IMR-90 (cell line): Measurements from ENCODE around the gene KCNH4. TPM values are rescaled to one million over a fixed set of nuclear protein-coding genes. Genes with fewer than 3 reads are reported as not detected.

ENCODE experiments used
- ATAC-seq: fragments of 200-7000 bp; cut with Tn5 transposase; 2 replicates; pipeline ENCODE4 v1.9.1; 2020; ENCODE audit warnings: low read depth, mild to moderate bottlenecking, moderate library complexity
- BruUV-seq: library from RNA; stranded (reverse); fragments of 400-500 nt; replicated peaks from 2 replicates; lab custom pipeline; 2021; lab: Mats Ljungman, UMichigan
- CTCF ChIA-PET: fragments of 300-600 bp; formaldehyde crosslinking; extraction: SDS; loops from one replicate; lab custom pipeline; 2021; ENCODE audit warnings: antibody characterized with exemption; lab: Yijun Ruan, JAX
- POLR2A ChIA-PET: fragments of 300-600 bp; sonication (Branson Sonifier 250); formaldehyde crosslinking; loops from one replicate; lab custom pipeline; 2022; ENCODE audit warnings: antibody characterized with exemption; ENCODE audit not compliant: unreplicated experiment; lab: Charles Lee
- DNase-seq: peaks from one replicate; pipeline ENCODE4 v3.0.0; 2013
- H2AFZ ChIP-seq: replicated peaks from 2 replicates; pipeline ENCODE3; 2013; ENCODE audit warnings: low read length, mild to moderate bottlenecking; ENCODE audit not compliant: poor library complexity
- H2AK5ac ChIP-seq: 2 replicates; pipeline ENCODE4 v1.6.1; 2013; ENCODE audit warnings: low read depth, low read length, inconsistent platforms
- H2AK9ac ChIP-seq: replicated peaks from 2 replicates; pipeline ENCODE3; 2013; ENCODE audit warnings: mild to moderate bottlenecking, low read depth, low read length, moderate library complexity; ENCODE audit not compliant: poor library complexity
- H2BK120ac ChIP-seq: 2 replicates; pipeline ENCODE4 v1.6.1; 2013; ENCODE audit warnings: low read depth, low read length, inconsistent platforms
- H2BK15ac ChIP-seq: 3 replicates; pipeline ENCODE4 v1.6.1; 2013; ENCODE audit warnings: low read depth, low read length, inconsistent platforms
- H2BK20ac ChIP-seq: 2 replicates; pipeline ENCODE4 v1.6.1; 2013; ENCODE audit warnings: low read depth, mild to moderate bottlenecking, inconsistent platforms, low read length, moderate library complexity
- H2BK5ac ChIP-seq: 2 replicates; pipeline ENCODE4 v1.6.1; 2013; ENCODE audit warnings: mild to moderate bottlenecking, low read depth, low read length, inconsistent platforms; ENCODE audit not compliant: poor library complexity, severe bottlenecking
- H3K14ac ChIP-seq: replicated peaks from 2 replicates; pipeline ENCODE4 v1.6.1; 2013; ENCODE audit warnings: low read depth, low read length, inconsistent platforms
- H3K18ac ChIP-seq: 2 replicates; pipeline ENCODE4 v1.6.1; 2013; ENCODE audit warnings: low read depth, low read length, control low read depth
- H3K23ac ChIP-seq: 2 replicates; pipeline ENCODE4 v1.6.1; 2013; ENCODE audit warnings: low read depth, low read length, inconsistent platforms
- H3K27ac ChIP-seq: 2 replicates; pipeline ENCODE4 v1.5.1; 2013; ENCODE audit warnings: mild to moderate bottlenecking, control low read depth, low read length; ENCODE audit not compliant: insufficient read depth
- H3K27me3 ChIP-seq: 2 replicates; pipeline ENCODE4 v1.6.1; 2013; ENCODE audit warnings: low read length; ENCODE audit not compliant: control insufficient read depth, insufficient read depth
- H3K36me3 ChIP-seq: 2 replicates; pipeline ENCODE4 v1.6.1; 2013; ENCODE audit warnings: low read length, mixed read lengths; ENCODE audit not compliant: control insufficient read depth, insufficient read depth
- H3K4ac ChIP-seq: 2 replicates; pipeline ENCODE4 v1.6.1; 2013; ENCODE audit warnings: low read depth, low read length, inconsistent platforms
- H3K4me1 ChIP-seq: 2 replicates; pipeline ENCODE4 v1.6.1; 2013; ENCODE audit warnings: low read length, mixed read lengths; ENCODE audit not compliant: control insufficient read depth, insufficient read depth
- H3K4me2 ChIP-seq: 2 replicates; pipeline ENCODE4 v1.6.1; 2013; ENCODE audit warnings: low read depth, mild to moderate bottlenecking, control low read depth, low read length, moderate library complexity
- H3K4me3 ChIP-seq: 2 replicates; pipeline ENCODE4 v1.5.1; 2013; ENCODE audit warnings: low read depth, mild to moderate bottlenecking, control low read depth, low read length, moderate library complexity; ENCODE audit not compliant: insufficient read depth
- H3K56ac ChIP-seq: 2 replicates; pipeline ENCODE4 v1.6.1; 2013; ENCODE audit warnings: low read length, inconsistent platforms; ENCODE audit not compliant: insufficient read depth; ENCODE audit errors: extremely low read depth
- H3K79me1 ChIP-seq, 2 experiments: 2 replicates each; pipeline ENCODE4 v1.6.1; 2013; ENCODE audit warnings: low read length in 2 of 2, inconsistent platforms in 1 of 2, low read depth in 1 of 2
- H3K9ac ChIP-seq: 2 replicates; pipeline ENCODE4 v1.6.1; 2013; ENCODE audit warnings: low read depth, low read length, control low read depth
- H3K9me1 ChIP-seq: 2 replicates; pipeline ENCODE4 v1.6.1; 2013; ENCODE audit warnings: low read length, inconsistent platforms; ENCODE audit not compliant: insufficient read depth
- H3K9me3 ChIP-seq: 2 replicates; pipeline ENCODE4 v1.6.1; 2013; ENCODE audit warnings: low read length; ENCODE audit not compliant: control insufficient read depth, insufficient read depth
- H4K20me1 ChIP-seq: 2 replicates; pipeline ENCODE4 v1.6.1; 2013; ENCODE audit warnings: low read length, inconsistent platforms; ENCODE audit not compliant: insufficient read depth
- H4K5ac ChIP-seq: 2 replicates; pipeline ENCODE4 v1.6.1; 2013; ENCODE audit warnings: mild to moderate bottlenecking, low read depth, low read length, control low read depth
- H4K8ac ChIP-seq, 2 experiments: 2 replicates each; pipeline ENCODE4 v1.6.1; 2013; ENCODE audit warnings: low read depth in 2 of 2, low read length in 2 of 2, control low read depth in 1 of 2, inconsistent platforms in 1 of 2
- H4K91ac ChIP-seq: 2 replicates; pipeline ENCODE4 v1.6.1; 2013; ENCODE audit warnings: low read depth, low read length, inconsistent platforms; ENCODE audit not compliant: insufficient read depth
- BHLHE40 ChIP-seq: fragments of 150-350 bp; IDR thresholded peaks from 2 replicates; pipeline ENCODE4 v1.6.1; 2016; ENCODE audit warnings: mild to moderate bottlenecking, low read depth, low read length
- FOS ChIP-seq: fragments of 150-350 bp; IDR thresholded peaks from 2 replicates; pipeline ENCODE4 v1.6.1; 2016; ENCODE audit warnings: low read depth, low read length
- MAFK ChIP-seq: IDR thresholded peaks from 2 replicates; pipeline ENCODE4 v1.6.1; 2012; ENCODE audit warnings: low read depth, low read length, improper control_type of control experiment
- WGBS, 2 experiments: methylation state at CpG; one replicate each; pipeline versions ENCODE4 v1.1.5 to v1.1.7; 2013; ENCODE audit warnings: missing lambda C conversion rate in 2 of 2; ENCODE audit not compliant: insufficient read length in 1 of 2; ENCODE audit errors: extremely low coverage in 2 of 2; 5-methylcytosine and 5-hydroxymethylcytosine counted together
- dilution Hi-C: fragments of 300-500 bp; cut with HindIII; formaldehyde crosslinking; loops from one replicate; pipeline ENCODE4 v1.14.3; 2018; ENCODE audit warnings: low sequenced_read_pairs; ENCODE audit not compliant: unreplicated experiment
- in situ Hi-C: fragments of 300-500 bp; cut with MboI; formaldehyde crosslinking; loops from 3 replicates; pipeline ENCODE4 v1.14.3; 2019; ENCODE audit warnings: low sequenced_read_pairs, inconsistent platforms, mixed read lengths
- intact Hi-C: fragments of 100-400 bp; cut with micrococcal nuclease; formaldehyde crosslinking; loops from 2 replicates; pipeline ENCODE4 v1.10.0; 2022
- polyA plus RNA-seq, 3 experiments: library from polyadenylated mRNA; depleted of rRNA; stranded (reverse); fragments of >200 nt; gene quantifications; 2 replicates each; pipeline ENCODE4 v1.2.3, GENCODE V29; 2012; ENCODE audit warnings: low replicate concordance in 1 of 3
- total RNA-seq: library from RNA; depleted of rRNA; stranded (reverse); fragments of >200 nt; gene quantifications from 2 replicates; pipeline ENCODE4 v1.2.3, GENCODE V29; 2012

Gene KCNH4
- total and polyA plus RNA-seq, 2 of the 4 experiments (the other 2 are of a cell fraction): 0.03 TPM; not detected in 1

DNA sequence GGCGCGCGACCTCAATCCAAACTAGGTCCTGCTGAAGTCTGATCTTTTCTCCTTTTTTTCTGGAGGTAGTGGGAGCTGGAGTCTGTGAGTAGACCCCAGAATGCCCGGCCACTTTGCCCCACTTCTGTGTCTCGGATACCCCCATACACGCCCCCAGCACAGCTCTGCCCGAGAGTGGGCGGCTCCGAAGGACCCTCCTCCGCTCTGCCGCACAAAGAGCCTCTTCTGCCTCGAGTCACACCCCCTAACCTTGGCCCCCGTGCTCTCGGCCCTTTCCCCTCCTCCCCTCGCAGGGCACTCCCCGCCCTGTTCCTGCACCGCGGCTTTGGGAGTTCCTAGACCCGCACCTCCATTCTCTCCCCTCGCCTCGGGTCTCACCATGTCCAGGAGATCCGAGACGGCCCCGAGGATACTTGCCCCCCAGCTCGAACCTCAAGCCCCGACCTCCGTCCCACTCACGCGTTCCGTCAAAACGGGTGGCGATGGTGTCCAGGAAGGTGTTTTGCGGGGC, 476 bp downstream of the KCNH4 start:
- Histone ChIP-seq H4K5ac (no peak overlapping the region), H2BK120ac (no peak overlapping the region), H4K8ac (no peak overlapping the region), H3K9me1 (no peaks in the 10 kb centered on the region), H3K14ac (no peak overlapping the region), H3K56ac (no peak overlapping the region), H3K27ac (no peak overlapping the region), H3K4me2 (no peak overlapping the region; the same call in 1 of the 2 replicates), H2AFZ (peak overlapping the region; percentile 70), H3K36me3 (no peaks in the 10 kb centered on the region), H3K23ac (no peak overlapping the region), H2BK20ac (no peak overlapping the region), H3K4me1 (peaks cover 9% of the 10 kb centered on the region), H2AK9ac (no peak overlapping the region), H3K27me3 (peaks cover 42% of the 10 kb centered on the region), H2BK15ac (no peak overlapping the region), H3K79me1 (no peaks in the 10 kb centered on the region), H3K18ac (no peak overlapping the region), H3K4me3 (no peak overlapping the region), H3K9me3 (no peaks in the 10 kb centered on the region), H3K9ac (no peak overlapping the region), H2AK5ac (no peak overlapping the region), H4K91ac (no peak overlapping the region), H3K4ac (no peak overlapping the region), H4K20me1 (0 out of 2 replicates have a peak, but pooled peaks cover 2% of the 10 kb centered on the region), H2BK5ac (no peak overlapping the region)
- BruUV-seq: no TSS peak
- TF ChIP-seq MAFK (no peak), FOS (no peak), BHLHE40 (no peak)
- dilution Hi-C loops (no loop called here), intact Hi-C loops (no loop called here), in situ Hi-C loops (no loop called here)
- no peak for ATAC-seq
- DNase-seq: no peak
- POLR2A ChIA-PET: no interaction called here
- CTCF ChIA-PET: interaction anchor here (0.9 kb wide), 1 partner anchor 13 kb away, joined by 3 read pairs; no protein-coding TSS in a partner anchor
- 3% methylated on average over 8 of the region's 33 CpGs; no CpG with 5 or more reads in 1 of the 2 experiments for WGBS, 2 experiments
